ENCODE data around the gene ZPLD1.

ZPLD1 gene

DNA sequence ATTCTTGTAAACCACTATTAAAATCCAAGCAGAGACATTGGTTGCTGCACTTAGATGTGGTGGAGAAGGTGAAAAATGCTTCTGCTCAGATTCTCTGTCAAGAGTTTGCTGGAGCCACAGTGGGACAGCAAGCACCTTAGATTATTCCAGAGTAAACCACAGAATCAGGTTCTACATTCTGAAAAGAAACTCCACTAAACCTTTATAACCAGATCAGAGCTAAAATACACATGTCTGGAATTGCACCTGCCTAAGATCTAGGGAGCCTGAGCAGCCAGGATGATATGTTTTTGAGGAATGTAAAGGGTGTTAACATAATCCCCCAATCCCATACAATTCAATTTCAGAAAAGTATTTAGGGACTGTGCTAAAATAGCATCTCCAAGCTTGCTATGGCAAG lies at the start of gene ZPLD1:
Gene ZPLD1, plus strand, starts transcription at position 301 of the 400 bp plus-strand sequence. CDS start 3,473 bp downstream, outside the sequence.
- DNase-seq: no peak

GRCh38 chr3:102390171-102390864 lies 44.5 kb upstream of the ZPLD1 start:
- DNase-seq: no peak

DNA sequence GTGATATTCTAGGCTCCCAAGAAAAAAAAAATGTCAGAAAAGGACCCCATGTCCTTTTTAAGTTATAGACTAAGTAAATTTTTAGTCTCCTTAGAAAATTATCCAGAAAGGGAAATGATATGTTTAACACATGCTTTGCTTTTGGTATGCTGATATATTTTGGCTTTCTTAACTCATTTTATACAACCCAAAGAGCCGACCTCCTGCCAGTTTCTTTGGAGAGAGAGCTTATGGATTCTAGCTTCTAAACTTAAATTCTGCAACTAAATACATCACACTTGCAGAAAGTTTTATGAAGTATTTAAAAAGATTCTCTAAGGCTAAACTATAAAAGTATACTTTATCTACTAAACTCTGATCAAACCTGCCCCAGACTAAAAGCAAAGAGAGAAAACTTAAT lies 43.9 kb upstream of the ZPLD1 start:
- DNase-seq: no peak

- DNase-seq: no peak
These were observed 43.3 kb upstream of the ZPLD1 start for GRCh38 chr3:102391491-102391890.

DNA sequence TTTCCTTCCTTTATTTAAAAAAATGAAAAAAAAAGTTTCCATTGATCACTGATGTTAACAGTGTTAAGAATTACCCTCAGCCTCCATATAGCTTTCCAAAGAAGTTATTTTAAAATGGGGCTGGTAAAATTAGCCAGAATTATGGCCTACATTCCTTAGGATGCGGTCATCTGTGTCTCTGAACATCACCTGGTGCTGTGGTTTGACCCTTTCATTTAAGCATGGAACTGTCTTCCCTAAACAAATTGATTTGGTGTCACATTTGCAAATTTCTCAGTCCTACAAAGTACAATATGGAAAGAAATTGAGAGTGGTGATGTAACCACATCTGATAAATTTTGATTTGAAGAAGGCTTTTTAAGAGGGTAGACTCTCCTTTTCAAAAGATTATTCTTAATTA lies 40.3 kb upstream of the ZPLD1 start:
- DNase-seq: no peak

DNA sequence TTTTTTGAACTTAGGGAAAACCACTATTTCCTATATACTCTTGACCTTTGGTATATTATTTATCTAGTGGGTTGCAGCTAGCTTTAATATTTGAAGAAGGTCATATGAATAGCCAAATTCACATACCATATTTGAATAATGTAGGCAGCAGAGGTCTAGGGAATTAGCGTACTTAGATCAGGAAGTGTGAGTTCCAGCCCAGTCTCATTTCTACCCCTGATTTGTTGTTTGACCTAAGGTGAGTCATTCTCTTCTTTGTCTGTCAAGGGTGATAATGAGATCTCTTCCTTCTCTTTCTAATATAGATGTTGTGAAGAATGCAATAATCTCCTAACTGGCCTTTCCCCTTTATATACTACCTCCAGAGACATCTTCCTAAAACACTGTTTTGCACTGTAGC lies 36.6 kb upstream of the ZPLD1 start:
- DNase-seq: no peak

DNA sequence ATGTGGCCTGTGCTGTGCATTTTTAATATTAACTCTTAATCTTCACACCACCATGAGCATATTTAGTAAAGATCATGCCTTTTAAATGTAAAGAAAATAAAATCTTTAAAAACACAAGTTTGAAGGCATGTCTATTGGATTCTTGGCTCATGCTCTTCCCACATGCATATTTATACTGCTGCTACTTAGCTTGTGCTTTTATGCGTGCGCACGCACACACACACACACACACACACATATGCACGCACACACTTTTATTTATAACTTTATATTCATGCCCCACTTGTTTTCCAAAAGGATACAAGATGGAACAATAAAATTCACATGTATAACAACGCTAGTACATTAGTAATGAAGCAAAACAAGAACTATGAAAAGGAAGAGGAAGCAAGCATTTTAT lies 36.1 kb upstream of the ZPLD1 start:
- DNase-seq: no peak

GRCh38 chr3:102400142-102400541 lies 34.7 kb upstream of the ZPLD1 start:
- DNase-seq: no peak

GRCh38 chr3:102400766-102401165 lies 34.0 kb upstream of the ZPLD1 start:
- no peak for DNase-seq

DNA sequence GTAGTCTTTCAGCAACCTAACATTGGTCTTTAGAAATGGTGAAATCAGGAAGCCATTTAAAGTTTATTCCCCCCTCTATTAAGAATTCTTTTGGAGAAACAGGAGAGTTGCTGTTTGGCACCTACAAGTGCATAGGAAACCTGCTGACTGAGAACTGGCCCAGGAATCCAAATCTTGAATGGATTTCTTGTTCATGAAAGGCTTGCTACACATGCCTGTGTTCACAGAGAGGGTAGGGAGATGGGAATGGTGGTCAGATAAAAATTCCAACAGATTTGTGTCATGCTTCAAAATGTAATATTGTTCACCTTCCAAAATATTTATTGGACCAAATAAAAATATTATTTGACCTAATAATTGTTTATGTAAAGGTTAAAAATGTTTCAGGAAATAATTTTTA lies 24.2 kb upstream of the ZPLD1 start:
- DNase-seq: no peak

GRCh38 chr3:102415553-102415952 lies 19.3 kb upstream of the ZPLD1 start:
- DNase-seq: no peak

DNA sequence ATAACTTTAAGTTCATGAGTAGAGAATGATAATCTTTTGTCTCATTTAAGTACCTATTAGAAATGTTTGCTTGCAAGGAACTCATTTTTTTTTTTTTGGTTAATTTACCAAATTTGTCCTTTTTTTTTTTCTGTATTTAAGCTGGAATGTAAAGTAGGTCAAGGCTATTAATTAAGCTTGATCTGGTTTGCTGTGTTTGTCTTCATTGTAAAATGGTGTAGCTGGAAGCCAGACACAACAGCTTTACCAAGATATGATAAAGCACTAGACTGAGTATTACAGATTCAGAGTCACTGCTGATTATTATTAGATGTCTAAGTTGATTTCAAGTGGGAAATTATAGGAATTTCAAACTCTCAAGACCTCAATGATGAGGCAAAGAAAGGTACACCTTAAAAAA lies 15.0 kb upstream of the ZPLD1 start:
- DNase-seq: no peak

GRCh38 chr3:102441832-102442231 lies 7.0 kb downstream of the ZPLD1 start:
- no peak for DNase-seq

DNA sequence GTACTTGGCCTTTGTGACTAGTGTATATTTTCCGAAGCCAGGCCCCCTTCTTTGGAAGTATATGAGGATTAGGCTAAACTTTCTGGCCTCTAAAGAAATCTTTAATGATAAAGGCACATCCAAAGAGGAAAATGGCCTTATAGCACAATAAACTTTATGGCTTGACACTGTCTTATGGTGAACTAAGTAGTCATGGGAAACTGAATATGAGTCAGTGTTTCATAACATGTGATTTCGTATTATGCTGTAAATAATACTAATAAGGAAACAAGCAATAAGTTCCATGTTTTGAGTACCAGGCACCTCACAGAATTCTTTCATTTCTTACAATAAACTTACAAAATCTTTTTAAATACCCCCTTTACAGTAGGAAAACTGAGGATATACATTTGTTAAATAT lies 8.2 kb downstream of the ZPLD1 start:
- DNase-seq: no peak

GRCh38 chr3:102444101-102444500 lies 9.3 kb downstream of the ZPLD1 start:
- DNase-seq: no peak

GRCh38 chr3:102447272-102447671 lies 12.5 kb downstream of the ZPLD1 start:
- DNase-seq: no peak

- no peak for DNase-seq
These were observed 14.5 kb downstream of the ZPLD1 start for GRCh38 chr3:102449341-102449740.

- DNase-seq: no peak
These were observed 15.1 kb downstream of the ZPLD1 start for GRCh38 chr3:102449930-102450329.

- no peak for DNase-seq
These were observed 16.2 kb downstream of the ZPLD1 start for GRCh38 chr3:102450976-102451375.

DNA sequence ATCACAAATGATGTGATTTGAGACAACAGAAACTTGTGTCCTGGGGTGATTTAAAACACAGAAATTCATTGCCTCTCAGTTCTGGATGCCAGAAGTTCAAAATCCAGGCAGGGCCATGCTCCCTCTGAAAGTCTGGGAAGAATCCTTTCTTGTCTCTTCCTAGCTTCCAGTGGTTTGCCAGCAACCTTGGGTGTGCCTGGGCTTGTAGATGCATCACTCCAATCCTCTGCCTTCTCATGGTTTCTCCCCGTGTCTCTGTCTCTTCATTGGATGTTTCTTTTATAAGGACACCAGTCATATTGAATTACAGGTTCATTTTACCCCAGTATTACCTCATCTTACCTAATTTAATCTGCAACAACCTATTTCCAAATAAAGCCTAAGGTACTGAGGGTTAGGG lies 16.7 kb downstream of the ZPLD1 start:
- no peak for DNase-seq

- no peak for DNase-seq
These were observed 19.4 kb downstream of the ZPLD1 start for GRCh38 chr3:102454181-102454580.

DNA sequence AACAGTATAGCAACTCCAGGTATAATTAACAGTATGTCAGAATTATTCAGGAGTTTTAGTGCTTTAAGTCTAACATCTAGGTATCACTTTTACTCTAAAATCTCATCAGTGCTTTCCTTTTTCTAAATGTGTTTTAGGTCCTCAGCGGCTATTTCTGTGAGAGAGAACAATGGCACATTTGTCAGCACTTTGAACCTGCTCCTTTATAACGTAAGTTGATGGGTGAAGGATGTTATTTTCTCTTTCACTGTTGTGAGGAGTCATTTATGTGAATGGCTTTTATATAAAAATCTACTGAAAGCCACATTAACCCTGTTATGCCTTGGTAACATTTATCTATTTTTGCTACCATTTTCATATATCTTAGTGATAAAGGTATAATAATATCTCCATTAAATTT lies 22.8 kb downstream of the ZPLD1 start:
- DNase-seq: no peak

- no peak for DNase-seq
These were observed 25.8 kb downstream of the ZPLD1 start for GRCh38 chr3:102460579-102460978.

GRCh38 chr3:102464261-102464660 lies 29.4 kb downstream of the ZPLD1 start:
- no peak for DNase-seq

DNA sequence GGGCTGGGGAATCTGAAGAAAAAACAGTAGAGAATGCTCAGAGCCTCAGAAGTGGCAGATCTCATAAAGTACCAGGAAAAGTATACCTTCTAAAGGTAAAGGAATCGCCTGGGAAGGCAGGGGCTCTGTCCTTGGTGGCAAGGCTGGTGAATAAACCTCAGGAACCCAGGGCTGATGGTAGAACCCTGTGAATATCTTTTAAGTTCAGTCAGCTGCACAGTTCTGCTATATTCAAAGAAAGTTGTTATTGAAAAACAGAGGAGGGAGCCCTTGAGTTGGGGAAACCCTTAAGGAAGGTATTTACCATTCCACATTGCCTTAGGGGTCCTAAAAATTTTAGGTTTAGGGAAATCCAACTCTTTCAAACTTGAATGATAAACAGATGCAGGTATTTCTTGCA lies 31.2 kb downstream of the ZPLD1 start:
- DNase-seq: no peak

DNA sequence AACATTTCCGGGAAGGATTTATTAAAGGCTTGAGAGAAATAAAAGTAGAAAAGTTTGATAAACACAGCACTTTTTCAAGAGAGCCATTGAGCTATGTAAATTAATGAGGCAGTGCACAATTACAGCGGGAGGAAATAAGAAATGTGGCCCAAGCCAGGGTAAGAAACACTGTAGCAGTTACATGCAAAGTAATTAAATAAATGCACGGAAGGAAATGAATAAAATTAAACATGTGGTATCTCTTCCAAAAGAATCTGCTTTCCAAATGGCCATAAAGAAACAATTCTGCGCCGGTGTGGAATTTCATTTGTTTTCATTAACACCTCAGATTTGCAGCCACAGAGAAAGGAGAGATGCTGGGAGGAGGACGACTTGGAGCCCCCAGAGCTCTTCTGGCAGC lies 35.3 kb downstream of the ZPLD1 start:
- DNase-seq: no peak
